HG02642 (cell line): Measurements from ENCODE around the gene TNFRSF19.
"Not testable (repeated sequence)": the region's sequence is repeated elsewhere in the genome, so short reads cannot be mapped to it uniquely, and the experiment has no call there.

ENCODE experiments used
- ATAC-seq: cut with Tn5 transposase; IDR thresholded peaks from one replicate; pipeline ENCODE4 v1.9.1; 2021; ENCODE audit warnings: mild to moderate bottlenecking; ENCODE audit not compliant: unreplicated experiment, poor library complexity

TNFRSF19 gene

DNA sequence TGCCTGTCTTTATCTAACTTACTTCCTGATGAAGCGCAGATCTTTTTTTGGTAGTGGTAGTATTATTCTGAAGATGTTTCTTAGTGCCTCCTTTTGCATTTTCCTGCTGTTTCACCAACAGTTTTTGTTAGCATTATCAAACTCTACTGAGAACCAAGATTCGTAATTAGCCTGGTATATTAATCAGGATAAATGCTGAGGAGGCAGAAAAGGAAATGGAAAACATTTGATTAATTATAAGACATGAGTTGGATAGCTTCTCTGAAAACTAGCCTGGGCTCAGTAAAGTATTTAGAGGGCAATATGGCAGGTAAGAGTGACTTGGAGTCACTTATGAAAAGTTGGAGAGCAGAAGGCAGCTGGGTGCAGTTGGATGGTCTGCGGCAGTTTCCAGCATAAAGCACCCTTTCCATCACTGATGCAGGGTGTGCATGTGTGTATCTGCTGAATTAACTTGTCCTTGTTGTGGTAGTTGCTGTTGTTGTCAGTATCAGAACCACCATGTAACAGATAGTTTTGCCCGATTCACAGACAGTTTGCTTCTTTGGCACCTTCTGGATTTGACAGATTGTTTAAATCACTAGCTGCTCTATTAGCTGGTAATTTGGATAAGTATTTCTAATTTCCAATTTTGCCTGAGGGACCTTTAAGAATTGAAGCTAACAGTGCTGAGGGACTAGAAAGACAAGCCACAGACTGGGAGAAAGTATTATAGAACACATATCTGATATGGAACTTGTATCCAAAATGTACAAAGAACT, 6.9 kb upstream of the TNFRSF19 start:
- no peak for ATAC-seq

DNA sequence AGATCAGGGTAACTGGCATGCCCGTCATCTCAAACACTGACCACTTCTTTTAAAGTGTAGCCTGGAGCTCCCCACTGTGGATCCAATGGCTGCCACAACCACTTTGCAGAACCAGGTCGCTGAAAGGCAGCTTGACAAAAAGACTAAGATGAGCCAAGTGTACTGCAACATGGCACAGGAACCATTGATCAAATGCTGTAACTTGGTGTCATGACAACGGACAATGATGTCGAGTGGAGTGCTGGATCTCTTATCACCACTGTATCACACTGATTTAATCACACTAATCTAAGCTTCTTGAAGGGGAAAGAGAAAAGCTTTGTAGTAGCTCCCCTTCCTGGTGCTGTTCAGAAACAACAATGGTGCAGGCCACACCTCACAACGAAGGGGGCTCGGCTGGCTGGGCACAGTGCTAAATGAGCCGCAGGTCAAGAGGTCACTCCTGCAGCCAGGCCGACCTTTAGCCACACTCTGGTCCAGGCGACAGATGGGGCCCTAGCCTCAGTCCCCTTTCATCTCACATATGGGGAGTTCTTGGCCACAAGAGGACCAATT, 2.2 kb upstream of the TNFRSF19 start:
- no peak for ATAC-seq

DNA sequence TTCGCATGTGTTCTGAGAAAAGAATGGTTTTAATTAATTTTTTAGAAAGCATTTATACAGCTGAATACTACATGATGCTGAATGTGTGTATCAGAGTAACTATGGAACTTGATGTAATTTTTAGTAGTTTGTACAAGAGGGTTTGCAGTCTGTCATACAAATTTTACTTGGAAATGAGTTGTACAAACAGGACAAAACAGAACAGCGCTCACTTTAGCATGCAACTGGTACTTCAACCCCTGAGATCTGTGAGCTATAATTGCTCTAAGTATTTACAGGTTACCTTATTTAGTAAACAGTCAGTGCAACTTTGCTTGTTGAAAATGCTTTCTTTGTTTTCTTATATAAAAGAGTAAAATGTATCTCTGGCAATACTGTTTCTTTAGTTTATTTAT, 706 bp downstream of the TNFRSF19 start:
- ATAC-seq, result no peak

DNA sequence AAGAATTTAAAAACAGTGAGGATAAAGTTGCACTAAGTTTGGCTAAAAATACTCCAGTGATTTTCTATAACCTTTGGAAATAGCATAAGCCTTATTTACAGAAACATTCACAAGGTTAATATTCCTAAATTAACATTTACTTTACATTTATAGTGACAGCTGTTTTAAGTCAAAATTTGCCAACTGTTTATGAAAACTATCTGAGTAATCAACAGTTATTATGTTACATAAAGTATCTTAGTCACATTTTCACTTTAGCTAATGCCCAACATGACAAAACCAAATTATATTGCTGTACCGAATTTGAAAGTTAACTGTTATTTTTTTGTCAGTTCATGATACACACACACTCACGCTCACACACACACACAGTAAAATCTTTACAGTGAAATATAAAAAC, 1.2 kb downstream of the TNFRSF19 start:
- ATAC-seq, result no peak

DNA sequence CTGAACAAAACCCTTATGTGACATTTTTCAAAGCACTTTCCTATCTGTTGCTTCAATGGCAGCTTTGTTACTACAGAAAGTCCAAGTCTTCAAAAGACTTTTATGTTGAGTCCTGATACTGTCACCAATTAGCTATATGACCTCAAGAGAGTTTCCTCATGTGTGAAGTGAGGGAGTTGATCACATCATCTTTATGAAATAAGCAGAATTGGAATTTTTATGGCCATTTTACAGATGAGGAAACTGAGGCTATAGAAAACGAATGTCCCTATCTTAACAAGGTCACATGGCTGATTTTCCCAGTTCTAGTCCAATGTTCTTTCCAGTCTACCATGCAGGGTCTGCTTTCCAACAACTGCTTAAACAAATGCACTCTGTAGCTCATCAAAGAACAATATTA, 2.6 kb downstream of the TNFRSF19 start:
- ATAC-seq, result no peak

DNA sequence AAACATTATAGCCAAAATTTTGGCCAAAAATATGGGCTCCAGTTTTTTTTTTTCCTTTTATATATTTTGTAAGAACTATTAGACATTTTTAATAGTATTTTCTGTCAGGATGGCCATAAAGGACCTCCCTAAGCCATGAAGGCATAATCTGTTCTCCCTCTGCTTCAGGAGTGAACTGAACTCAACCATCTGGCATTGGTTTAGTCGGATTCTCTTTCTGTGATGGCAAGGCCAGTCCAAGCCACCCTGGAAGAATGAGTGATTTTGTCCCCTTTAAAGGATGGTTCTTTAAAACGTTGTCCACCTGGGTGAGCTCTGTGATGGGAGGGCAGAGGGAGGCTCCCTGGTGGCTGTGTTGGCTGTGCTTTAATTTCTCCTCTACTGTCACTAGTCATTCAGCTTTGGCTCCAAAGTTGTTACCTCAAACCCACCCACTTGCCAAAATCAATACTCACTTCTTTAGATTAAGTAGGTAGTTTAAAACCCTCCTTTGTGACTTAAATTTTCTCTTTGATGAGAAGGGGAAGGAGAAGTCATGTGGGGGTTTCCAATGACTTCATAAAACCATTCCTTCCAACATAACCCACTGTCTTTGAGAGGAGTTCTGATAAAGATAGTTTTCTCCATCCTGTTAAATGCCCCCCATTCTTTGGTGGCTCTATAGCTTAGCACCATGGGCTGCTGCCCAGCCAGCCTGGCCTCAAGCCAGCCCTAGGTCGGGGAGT, 4.4 kb downstream of the TNFRSF19 start:
- no peak for ATAC-seq

DNA sequence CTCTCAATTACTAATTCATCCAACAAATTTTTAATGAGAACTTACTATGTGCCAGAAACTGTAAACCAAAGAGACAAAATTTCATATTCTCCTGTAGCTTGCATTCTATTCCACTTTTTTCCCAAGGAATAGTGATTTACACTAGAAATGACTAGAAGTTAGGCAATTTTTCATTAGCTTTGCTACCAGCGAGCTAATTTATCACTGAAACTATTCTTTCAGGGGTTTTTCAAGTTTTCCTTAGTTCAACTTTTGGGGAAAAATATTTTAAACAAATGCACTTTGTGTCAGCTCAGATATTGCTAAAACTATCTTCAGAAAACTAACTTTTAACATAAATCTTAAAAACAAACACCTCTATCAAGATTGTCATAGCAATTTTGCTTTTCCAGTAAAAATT, 5.4 kb downstream of the TNFRSF19 start:
- no peak for ATAC-seq

DNA sequence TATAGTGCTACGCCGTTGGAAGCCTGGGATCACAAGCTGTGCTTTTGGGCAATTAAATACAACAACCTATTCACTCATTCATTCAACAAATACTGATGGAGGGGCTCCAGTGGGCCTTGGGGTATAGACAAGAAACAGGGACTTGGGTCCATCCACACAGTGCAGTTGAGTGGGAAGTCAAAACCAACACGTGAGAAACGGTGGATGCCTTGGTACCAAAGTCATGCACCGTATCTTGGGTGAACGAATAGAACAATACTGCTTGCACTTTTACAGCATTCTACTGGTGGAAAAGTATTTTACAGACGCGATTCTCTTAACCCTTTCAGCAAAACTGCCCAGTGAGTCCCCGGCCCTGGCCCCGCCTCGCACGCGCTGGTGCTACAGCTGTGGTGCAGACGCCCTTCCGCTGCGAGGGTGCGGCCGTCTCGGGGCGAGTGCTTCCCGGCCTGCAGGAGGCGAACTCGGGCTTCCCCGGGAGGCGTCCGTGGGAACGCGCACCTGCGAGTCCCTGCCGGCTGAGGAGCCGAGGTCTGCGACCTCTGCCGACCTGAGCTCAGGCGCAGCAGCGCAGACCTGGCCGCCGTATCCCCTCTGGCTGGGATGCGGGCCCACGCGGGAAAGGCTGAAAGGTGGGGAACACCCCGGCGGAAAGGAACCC, 8.3 kb downstream of the TNFRSF19 start:
- peak; percentile 70 for ATAC-seq

DNA sequence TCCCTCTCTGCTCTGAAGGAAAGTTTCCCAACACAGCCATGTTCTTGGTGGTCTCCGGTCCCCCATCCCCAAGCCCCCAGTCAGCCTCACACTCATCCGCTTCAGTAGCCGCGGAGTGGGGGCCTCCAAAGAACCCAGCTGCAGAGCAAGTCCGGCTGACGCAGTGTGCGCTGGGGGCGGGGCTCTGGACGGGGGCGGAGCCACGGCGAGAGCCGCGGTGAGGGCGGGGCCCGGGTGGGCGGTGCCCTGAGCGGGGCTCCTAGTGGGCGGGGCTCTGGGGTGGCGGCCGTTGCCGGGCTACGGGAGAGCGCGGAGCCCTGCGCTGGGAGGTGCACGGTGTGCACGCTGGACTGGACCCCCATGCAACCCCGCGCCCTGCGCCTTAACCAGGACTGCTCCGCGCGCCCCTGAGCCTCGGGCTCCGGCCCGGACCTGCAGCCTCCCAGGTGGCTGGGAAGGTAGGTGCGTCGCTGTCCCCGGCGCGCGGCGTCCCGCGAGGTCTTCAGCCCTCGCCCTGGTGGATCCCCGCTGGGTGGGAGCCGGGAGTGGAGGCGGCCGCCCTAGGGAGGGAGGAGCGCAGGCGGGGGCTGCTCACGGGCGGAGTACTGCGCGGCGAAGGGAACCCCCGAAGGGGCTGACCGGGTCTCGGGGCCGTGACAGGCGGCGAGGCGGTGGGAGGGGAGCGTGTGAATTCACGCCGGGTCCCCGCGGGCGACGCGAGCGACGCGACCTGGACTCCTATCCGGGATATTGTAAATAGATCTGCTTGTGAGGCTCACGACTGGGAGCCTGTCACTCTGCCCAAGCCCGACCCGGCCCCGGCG, 9.1 kb downstream of the TNFRSF19 start:
- peak; percentile 95 for ATAC-seq

DNA sequence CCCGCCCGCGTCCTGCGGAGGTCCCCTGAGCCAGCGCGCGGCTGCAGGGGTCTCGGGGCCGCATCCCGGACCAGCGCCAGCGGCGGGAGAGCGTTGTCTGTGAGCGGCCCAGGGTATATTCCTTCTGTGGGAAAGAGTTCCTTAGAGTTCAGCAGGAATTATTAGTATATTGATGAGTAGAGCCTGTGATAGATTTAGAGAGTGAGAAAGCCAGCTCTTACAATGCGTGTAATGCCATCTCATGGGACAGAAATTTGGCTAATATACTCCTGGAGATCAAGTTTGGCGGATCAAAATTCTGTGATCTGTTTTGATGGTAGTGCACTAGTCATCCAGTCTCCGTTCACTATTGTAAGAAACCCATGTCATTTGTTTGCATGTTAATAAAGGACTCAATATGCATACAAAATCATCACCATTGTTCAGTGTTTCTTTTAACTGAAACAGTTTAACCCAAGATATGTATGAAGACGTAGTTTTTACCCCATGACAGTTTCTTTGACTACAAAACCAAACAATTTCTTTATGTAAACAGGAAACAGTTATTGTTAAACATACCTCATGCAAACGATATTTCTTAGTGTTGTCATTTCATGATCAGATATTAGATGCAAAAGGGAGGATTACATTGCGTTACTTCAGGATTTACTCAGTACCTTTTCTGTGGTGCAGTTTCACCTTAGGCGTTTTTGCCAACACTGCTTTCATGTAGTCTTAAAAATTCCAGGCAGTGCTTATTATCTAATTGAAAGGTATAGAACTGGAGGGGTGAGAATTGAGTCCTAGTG, 9.9 kb downstream of the TNFRSF19 start:
- ATAC-seq, result no peak

DNA sequence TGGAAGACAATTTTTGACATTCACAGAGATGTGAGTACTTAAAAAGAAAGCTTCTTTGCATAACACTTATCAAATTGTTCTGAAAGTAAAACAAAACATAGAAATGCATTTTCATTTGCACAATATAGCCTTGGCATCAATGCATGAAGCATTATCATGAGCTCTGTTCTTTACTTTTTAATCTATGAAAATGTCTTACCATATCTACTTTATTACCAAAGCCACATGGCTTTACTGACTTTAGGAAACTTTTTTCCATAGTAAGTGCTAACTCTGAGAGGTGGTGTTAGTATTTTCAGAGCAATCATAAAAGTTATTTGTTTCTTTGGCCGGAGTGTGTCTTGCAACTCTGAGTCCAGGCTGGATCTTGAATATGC, 10.5 kb downstream of the TNFRSF19 start:
- ATAC-seq, result no peak

DNA sequence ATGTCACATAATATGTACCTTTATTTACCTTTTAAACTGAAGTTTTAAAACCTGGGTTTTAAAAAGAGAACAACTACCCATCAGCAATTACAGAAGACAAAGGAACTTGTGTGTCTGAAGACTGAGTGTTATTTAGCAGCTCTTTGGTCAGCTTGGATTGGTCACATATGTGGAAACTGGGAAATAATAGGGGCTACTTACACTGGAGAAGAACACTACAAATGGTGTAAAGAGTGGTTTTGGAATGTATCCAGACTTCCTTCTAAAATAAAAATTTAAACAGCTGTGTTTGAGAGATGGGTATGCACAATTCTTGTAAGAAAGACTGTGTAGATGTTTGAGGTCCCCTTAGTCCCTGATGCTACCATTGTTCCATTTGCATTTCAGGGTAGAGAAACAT, 13.3 kb downstream of the TNFRSF19 start:
- no peak for ATAC-seq

DNA sequence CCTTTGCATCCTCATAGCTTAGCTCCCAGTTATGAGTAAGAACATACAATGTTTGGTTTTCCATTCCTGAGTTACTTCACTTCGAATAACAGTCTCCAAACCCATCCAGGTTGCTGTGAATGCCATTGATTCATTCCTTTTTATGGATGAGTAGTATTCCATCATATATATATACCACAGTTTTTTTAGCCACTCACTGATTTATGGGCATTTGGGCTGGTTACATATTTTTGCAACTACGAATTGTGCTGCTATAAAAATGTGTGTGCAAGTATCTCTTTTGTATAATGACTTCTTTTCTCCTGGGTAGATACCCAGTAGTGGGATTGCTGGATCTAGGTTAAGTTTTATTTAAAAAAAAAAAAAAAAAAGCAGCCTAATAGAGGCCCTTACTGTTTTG, 14.1 kb downstream of the TNFRSF19 start:
- ATAC-seq, result no peak

DNA sequence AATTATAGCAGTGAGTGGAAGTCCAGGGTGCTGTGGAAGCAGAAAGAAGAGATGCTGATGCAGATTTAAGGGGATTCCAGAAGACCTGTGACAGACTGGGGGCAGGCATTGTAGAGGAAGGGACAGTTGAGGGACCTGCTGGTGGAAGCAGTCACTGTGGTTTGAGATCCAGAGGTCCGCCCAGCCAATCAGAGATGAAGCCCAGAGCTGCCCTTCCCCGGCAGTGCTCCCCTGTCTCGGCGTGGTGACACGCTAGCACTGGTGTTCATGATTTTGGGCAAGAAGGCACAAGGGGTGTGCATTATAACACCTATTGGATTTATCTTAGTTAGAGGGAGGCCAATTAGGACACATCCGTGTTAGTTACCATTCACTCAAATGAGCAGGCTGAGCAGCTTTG, 16.1 kb downstream of the TNFRSF19 start:
- ATAC-seq, result no peak

DNA sequence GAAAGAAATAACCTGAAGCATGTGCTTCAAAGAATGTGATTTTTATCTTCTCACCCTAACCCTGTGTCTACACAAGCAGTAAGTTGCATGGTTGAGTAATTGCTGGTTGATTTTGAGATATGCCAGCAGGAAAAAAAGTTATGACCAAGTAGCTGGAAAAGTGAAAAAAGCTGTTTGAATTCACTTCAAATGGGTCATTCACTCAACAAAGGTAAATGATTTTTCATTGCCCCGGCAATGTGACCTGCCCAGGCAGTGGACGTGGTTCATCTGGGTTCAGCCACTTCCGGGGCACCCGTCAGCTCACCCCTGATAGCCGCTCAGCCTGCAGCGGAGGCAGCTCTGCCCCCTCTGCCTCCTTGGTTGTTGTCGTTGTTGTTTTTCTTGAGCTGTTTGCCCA, 18.5 kb downstream of the TNFRSF19 start:
- ATAC-seq, result no peak

DNA sequence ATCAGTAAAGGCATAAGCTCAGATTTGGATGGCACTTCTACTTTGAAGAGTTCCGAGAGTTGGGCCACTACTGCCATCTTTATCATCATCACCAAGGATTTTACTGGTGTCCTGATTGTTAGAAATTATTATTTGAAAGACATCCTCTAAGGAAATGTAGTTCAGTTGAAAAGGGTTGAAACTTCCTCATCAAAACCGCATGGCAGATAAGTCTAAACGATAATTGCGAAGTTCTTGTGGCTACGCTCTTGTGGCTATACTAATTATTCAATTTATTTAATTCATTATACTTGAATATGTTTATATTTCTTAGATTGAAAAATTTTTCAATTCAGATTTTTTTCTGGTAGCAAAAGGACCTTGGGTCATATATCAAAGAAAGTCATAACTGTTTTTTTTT, 22.4 kb downstream of the TNFRSF19 start:
- ATAC-seq, result no peak

DNA sequence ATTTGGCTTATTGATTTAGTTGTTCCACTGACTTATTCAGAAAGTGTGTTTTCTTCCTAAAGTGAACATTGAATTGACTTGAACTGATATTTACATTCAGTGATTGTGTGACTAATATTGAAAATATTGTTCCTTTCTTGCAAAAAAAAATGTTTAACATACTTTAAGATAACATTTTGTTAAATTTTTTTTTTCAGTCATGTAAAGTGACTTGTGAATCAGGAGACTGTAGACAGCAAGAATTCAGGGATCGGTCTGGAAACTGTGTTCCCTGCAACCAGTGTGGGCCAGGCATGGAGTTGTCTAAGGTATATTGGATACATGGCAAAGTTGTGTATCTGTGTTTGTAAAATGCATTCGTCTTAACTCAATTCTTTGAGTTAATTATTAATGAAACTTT, 22.9 kb downstream of the TNFRSF19 start:
- no peak for ATAC-seq

DNA sequence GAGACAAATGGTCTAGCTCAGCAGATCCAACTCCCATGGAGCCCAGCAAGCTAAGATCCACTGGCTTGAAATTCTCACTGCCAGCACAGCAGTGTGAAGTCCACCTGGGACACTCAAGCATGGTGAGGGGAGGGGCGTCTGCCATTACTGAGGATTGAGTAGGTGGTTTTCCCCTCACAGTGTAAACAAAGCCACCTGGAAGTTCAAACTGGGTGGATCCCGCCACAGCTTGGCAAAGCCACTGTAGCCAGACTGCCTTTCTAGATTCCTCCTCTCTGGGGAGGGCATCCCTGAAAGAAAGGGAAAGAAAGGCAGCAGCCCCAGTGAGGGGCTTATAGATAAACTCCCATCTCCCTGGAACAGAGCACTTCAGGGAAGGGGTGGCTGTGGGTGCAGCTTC, 24.1 kb downstream of the TNFRSF19 start:
- ATAC-seq, result not testable (repeated sequence)

DNA sequence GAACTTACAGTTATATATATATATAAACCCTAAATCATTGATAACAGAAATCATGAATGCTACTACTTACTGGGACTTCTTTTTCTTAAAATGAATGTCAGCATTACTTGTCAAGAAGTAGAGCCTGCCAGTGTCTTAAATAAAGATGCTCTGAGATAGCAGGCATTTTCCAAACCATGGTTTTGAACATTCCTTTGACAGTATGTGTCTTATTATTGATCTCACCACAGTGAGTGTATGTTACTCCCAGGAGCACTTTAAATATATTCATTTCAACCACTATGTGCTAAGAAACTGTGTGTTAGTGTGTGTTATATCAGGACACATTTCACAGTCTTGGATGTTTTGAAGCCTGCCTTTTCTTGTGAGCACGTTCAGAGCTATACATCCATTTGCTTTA, 28.2 kb downstream of the TNFRSF19 start:
- no peak for ATAC-seq
